Stimulated activated CD8-positive, alpha-beta memory T cell treated with anti-CD3 and anti-CD28 coated beads, Interleukin-7, amount 100 ng/mL, for 4 hours (primary cell): Measurements from ENCODE around the gene MYADML2.
A peak's percentile ranks its signal among the peaks of the same experiment; 100 is the strongest.

ENCODE experiments used
- DNase-seq, 2 donors: peaks; one replicate each; pipeline ENCODE4 v3.0.0-alpha.2; 2020; ENCODE audit warnings: low read depth in 2 of 2

Gene MYADML2

DNA sequence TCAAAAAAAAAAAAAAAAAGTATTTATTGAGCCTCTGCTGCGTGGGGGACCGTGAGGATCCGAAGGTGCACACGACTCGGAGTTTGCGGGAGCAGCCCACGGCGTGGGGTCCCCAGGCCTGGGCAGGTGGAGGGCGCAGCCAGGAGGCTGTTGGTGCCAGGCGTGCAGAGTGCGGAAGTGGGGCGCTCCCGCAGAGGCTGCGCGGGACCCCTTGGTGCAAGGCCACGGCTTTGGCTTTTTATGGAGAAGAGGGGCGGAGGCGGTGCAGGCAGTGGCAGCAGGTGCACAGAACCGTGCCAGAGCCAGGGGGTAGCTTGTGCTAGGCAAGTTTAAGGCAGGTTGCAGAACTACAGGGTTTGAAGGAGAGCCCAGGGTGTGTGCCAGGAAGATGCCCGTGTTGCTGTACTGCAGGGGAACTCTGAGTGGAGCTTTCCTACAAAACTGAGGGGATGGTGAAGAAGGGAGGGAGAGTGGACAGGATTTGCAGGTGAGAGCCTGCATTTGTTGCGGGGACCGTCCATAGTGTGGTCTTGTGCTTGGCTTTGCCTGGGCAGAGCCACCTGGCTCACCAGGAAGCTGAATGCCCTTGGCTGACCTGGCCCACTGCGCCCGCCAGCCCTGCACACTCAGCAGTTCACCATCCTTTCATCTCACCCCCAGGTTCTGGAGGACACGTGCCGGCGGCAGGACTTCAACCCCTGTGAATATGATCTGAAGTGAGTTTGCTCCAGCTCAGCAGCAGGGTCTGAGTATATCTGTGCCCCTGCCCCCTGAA is 31.7 kb upstream of the MYADML2 start:
- DNase-seq = no peak

DNA sequence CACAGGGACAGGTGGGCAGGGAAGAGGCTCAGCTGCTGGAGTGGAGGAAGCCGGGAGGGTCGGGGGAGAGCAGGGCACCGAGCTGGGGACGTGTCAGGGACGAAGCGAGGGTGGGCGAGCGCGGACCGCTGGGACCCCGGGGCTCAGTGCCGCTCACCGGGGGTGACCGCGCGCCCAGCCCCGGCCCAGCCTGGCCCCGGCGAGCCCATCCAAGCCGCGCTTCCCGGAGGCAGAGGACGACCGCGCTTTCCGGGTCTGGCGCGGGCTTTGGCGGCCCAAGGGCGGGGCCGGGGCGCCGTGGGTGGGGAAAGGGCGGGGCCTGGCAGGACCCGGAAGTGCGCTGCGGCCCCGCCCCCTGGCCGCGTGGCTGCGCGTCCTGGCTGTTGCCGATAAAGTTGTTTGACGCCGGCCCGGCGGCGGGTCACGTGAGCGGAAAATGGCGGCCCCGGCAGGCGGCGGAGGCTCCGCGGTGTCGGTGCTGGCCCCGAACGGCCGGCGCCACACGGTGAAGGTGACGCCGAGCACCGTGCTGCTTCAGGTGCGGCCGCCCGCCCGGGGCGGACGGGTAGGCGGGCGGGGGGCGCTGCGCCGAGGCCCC is 30.3 kb upstream of the MYADML2 start, which contains the start of gene ASPSCR1:
TSS of gene ASPSCR1 (plus strand) at position 419 of the 598 bp plus-strand sequence. CDS start at position 437, 18 bp downstream.
- DNase-seq = peak; percentile 75 to 88

DNA sequence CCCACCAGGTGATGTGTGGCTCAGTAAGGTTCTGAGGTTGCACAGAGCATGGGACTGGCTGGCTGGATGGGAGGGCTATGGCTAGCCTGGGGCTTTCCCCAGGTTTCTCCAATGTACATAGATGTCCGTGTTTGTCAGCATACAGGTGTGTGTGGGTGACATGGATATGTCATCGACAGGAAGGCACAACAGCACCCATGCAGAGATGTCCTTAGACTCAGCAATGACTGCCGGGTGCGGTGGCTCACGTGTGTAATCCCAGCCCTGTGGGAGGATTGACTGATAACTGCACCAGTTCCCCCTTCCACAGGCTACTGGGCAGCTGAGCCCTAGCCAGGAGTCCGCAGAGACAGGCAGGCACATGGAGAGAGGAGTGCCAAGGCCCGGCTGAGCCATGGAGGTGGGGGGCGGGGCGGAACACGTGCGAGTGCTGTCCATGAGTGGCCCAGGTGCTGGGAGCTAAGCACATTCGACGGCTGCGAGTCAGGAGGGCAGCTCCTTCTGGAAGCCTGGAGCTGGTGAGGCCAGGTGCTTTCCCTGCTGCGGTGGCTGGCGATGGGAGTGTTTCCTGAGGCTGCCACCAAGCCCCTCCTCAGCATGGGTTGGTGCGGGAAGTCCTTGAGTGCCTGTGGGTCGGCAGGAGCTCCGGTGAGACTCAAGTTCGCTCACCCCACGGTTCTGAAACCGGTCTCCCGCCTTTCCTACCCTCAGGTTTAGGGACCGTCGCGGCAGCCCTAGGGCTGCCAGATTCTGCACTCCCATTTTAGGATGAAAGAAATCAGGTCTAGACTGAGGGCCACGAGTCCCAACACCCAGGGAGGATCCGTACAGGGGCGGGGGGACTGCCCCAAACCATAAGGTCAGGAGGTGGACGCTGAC is 29.5 kb upstream of the MYADML2 start:
- DNase-seq = no peak

DNA sequence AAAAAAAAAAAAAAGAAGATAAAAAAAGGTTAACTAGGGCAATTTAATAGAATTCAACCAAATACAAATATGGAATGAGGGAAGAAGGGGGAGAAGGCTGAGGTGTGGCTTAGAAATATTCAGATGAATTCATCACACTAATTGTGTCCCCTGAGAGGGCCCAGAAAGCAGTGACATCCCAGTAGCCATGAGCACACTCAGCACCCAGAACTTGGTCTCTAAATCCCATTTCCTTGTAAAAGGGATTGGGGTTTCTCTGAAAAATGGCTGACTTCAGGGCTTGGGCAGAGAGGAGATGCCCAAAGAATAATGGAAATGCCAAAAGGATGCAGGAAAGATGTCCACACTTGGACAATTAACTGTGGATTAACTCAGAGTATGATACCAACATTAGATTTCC is 26.4 kb upstream of the MYADML2 start:
- DNase-seq = no peak

DNA sequence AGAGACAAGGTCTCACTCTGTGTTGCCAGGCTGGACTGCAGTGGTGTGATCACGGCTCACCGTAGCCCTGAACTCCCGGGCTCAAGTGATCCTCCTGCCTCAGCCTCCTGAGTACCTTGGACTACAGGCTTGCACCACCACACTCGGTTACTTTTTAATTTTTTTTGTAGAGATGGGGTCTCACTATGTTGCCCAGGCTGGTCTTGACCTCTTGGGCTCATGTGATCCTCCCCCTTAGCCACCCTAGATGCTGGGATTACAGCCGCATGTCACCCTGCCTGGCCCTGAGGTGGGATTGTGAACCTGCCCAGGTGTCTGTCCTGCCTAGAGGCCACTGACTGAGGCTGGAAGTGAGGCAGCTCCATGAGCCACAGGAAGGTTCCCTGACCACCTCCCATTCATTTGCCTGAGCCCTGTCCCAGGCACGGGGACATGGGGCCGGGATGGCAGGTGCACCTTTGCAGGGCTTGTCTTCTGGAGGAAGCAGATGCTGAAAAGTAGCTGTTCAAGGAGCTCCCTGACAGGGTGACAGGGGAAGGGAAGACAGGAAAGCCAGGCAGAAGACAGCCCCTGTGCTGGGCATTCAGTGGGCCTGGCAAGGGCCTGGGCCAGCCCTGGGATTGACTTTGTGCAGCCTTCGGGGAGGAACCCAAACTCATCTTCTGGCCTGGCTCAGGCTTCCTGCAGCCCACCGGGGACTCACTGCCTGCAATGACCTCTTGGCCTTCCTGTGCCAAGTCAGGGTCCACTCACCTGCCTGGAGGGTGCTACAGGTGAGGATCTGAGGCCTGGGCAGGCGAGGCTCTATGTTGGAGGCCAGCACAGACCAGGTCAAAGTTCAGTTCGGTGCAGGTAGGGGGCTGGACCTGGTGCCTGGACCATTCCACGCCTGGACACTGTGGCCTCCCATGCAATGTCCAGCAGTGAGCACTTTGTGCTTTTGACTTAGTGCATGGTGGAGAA is 22.1 kb upstream of the MYADML2 start:
- DNase-seq = no peak

DNA sequence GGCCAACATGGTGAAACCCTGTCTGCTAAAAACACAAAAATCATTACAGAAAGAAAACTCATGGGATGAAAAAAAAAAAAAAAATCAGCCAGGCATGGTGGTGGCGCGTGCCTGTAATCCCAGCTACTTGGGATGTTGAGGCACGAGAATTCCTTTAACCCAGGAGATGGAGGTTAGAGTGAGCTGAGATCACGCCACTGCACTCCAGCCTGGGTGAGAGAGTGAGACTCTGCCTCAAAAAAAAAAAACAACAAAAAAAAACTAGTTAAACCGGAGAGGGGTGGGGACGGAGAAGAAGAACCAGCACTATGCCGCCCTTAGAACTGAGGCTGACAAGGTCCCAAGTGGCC is 21.3 kb upstream of the MYADML2 start:
- no peak for DNase-seq

DNA sequence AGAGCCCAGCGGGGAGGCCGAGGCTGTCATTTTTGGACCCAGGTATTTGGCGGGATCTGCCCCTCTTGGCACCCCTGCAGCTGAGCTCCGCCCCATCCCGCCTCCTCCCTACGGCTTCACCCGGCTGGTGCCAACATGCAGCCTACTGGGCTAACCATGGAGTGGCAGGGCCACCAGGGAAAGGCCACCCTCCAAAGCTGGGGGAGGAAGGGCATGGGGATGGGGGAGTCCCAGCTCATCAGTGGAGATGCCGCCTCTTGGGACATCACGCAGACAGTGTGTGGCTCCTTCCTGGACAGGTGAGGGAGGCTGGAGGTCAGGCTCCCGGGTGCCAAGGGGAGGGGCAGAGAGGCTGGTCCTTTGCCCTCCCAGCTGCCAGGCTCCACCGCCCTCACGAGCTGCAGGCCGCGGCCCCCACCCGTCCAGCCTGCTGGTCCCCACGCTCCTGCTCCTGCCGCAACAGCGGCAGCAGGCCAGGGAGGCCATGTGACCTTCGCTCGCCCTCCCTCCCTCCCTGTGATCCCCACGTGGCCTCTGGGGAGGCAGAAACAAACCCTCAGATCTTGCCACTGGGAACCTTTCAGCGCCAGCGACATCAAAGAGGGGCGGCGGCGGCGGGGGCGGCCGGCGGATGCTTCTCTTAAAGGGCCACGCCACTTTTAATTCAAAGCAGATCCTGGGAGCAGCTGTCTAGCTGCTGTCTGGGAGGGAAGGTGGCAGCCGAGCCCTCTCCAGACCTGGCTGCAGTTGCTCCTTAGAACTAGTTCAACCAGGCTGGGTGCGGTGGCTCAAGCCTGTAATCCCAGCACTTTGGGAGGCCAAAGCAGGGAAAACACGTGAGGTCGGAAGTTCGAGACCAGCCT is 20.7 kb upstream of the MYADML2 start:
- DNase-seq = peak; percentile 85

DNA sequence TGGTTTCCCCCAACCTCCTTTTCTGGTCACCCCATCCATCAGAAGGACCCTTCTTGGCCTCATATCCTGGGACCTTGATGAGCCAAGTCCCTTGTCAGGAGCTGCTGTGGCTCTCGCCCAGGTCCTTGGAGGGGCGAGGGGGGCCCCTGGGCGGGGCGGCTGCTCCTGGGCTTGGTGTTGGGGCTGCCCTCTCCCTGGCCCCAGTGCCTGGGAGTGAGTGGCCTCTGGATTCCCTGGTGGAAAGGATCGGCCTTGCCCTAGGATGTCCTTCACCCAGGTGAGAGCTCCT is 20.2 kb upstream of the MYADML2 start:
- DNase-seq = no peak

DNA sequence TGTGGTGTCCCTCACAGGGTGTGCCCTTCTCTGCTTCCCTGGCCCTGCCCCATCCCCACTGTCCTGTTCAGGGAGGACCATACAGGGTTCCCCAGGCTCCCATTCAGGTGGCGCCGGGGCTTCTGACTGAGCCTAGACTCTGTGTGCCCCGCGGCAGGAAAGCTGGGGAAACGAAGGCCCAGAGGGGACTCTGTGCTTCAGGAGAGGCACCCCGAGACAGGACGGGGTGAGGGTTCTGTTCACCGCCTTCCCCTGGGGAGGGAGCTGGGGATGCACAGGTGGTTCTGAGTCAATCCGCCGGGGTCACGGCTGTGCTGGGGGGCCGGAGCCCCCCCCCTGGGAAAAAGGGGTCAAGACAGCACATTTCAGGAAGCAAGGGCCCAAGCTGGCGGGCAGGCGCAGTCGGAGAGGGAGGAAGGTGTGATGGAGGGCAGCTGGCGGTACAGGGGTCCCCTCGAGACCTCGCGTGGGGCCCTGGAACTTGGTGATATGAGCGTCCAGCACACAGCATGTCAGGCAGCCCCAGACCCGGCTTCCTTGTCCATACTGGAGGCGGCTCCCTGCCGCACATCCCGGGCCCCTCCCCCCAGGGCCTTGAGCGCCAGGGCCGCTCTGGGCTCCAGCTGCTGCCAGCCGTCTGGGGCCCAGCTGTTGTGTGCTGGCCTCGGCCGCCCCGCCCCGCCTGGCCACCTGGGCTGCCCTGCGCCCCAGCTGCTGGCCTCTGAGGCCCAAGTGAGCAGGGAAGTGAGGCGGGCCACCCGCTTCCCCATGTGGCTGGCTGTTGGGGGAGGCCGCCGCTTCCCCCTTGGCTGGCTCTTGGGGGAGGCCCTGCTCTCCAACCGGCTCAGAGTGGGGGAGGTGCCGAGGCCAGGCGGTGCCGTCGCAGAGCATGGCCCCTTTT is 19.6 kb upstream of the MYADML2 start:
- DNase-seq = no peak

DNA sequence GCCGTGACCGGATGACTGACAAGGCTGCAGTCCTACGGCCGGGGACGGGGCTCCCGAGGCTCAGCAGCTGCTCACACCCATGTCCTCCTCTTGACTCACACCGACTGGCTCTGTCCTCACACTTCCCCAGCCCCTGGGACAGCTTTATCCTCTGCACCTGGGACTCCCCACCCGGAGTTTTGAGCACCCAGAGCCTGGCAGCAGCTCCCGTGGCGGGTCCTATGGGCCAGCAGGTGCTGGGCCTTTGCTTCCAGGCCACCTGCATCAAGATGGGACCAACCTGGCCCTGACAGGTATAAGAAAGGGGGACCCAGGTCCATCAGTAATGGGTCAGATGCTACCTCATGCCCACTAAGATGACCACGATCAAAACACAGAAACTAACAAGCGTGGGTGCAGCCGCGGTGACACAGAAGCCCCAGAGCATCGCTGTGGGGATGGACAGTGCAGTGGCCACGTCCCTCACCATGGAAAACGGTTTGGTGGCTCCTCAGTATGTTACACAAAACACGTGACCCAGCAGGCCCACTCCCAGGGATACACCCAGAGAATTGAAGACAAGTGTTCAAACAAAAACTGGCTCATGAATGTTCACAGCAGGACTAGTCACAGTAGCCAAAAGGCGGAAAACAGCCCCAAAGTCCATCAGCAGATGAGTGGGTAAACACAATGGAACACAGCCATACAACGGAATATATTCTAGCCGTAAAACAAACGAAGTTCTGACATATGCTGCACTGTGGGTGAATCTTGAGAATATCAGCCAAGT is 17.2 kb upstream of the MYADML2 start:
- DNase-seq = no peak

DNA sequence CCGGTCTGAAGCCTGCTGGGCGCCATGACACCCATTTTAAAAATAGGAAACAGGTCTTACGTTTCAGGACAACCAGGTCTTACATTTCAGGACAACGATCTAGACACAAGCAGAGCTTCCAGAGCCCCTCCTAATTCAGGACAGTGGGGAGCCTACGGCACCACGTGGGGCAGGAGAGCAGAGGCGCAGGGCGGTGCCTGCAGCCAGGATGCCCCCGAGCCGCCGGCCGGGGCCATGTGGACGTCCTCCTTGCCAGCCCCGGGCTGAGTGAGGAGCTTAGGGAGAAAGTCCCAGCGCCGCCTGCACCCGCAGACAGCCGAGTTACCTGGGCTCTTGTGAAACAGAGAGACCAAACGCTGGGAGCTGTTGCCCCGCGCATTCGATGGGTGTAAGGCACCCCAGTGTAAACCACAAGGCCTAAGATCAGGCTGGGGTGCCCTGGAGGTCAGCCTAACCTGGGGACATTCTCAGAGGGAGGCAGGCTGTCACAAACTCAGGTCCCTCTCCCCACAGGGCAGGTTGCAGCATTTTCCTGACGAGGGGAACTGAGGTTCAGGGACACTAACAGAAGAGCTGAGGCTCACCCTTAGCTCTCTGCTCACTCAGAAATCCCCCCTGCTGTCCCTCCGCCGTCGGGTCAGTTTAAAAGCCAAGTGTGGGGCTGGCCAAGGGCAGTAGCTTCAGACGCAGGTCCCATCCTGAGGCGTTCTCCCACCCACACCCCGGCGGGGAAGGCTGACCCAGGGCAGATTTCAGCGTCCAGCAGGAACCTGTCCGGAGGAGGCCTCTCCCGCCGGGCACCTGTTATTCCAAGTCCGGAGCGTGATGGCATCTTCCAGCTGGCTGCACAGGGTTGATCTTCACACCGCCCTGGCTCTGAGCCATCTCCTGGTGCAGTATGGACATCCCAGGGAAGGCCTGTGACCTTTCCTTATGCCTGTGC is 15.7 kb upstream of the MYADML2 start:
- DNase-seq = no peak

DNA sequence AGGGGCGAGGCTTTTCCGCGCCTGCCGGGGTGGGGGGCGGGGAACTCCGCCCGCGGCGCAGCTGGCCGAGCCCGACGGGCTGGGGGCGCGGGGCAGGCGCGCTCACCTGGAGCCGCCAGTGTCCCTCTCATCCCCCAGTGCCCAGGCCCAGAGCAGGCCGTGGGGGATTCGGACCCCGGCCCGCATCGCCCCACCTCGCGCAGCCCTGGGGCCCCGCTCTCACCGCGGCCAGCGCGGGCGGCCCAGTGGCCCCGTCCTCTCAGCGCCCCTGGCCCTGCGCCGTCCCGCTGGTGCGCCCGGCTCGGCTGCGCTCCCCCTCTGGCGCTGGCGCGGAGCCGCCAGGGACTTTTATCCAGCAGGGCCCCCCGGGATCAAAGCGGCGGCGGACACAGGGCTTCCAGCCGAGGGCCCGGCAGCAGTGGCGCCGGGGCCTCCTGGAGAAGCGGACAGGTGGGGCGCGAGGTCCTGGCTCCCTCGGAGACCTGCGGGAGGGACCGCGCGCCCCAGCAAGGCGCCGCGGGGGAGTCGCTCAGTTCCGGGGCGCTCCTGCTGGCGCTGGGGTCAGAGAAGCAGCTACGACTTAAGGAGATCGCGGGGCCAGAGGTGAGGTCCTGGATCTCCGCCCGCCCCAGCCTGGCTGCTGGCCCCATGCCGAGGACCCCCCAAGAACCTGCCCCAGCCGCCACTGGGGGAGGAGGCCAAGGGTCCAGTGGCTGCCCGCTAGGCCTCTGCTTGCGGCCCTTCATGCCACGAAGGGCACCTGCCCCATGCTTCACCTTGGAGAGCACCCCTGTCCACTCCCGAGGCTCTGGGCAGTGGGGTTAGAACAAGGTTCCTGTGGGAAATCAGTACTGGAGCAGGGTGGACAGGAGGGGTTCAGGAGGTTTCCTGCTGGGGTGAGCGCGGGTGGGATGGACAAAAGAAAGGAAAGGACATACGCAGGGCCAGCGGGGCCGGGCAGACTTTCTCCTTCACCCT is 14.8 kb upstream of the MYADML2 start:
- DNase-seq = no peak

DNA sequence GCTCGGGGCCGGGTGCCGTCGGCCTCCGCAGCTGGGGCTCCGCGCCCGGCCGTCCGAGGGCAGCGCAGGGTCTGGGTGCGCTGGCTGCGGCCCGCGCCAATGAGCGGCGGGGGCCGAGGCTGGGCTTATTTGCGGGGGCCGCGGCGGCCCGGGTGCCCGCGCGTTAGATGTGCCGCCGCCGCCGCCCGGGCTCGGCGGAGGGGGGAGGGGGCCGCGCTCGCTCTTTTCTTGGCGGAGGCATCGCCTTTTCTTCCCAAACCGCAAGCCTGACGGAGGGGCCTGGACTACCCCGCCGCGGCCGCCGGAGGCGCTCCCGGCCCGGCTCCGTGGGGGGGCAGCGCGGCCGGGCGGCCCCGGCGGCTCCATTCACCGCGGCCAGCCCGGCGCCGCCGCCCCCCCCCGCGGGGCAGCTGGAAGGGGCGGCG is 14.1 kb upstream of the MYADML2 start, which contains the start of gene NOTUM:
TSS of gene NOTUM (minus strand) at position 101 of the 425 bp plus-strand sequence. CDS start 278 bp downstream, outside the sequence.
- no peak for DNase-seq

DNA sequence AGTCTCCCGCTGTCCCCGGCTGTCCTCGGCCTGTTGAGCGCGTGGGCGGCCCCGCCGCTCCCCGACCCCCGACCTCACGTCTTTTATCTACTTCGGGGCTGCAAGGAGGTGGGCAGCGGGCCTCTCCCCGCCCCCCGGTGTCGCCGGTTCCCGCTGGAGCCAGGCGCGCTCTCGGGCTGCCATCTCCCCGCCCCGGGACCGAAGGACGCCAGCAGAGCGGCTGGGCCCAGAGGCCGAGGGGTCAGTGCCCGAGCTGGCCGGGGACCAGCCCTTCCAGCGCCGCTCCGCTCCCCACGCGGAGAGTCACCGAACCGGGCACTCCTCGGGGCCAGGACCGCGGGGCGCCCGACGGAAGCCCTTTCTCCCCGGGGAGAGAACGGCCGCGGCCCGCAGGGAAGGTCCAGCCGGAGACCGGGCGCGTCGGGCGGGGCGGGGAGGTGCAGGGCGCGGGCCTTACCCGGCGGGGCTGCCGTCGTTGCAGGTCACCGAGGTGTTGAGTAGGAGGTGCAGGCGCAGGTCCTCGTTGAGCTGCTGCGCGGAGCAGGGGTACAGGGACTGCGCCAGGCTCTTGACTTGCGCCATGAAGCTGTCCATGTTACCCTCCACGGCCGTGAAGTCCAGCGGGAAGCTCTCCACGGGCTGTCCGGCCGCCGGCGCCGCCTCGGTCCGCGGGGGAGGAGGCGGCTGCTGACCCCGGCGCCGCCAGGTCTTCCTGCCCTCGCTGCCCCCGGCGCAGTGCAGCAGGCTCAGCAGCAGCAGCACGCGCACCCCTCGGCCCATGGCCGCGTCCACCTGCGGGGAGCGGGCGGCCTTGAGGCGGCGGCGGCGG is 13.3 kb upstream of the MYADML2 start:
- DNase-seq = no peak

DNA sequence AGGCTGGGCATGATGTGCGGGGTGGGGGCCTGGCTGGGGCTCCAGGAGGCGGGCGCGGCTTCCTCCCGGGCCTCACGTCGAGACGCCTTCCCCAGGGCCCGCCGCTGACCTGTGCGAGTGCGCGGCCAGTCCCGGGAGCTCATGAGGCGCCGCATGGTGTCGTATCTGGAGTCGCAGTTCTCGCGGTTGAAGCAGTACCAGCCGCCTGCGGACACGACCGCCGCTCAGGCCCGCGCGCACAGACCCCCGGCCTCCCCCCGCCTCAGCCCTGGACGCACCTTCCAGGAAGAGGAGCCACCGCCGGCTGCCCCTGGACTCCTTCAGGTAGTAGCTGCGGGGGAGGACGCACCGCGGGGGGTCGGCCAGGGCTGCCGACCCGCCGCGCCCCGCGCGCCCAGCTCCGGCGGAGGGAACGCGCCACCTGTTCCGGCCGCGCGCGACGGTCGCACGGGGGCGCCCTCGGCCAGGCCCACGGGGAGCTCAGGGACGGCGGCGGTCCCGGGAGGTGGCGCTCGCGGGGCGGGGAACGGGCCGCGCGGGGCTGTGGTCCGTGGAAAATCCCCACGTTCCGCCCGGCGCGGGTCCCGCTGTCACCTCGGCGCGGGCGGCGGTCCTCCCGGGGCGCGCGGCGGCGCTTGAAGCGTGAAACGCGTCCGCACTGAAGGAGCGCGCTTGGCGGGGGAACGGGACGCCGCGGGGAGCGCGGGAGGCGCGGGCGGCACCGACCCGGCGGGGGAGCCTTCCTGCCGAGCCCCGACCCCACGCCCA is 12.5 kb upstream of the MYADML2 start:
- peak; percentile 34 to 77 for DNase-seq
